Measurements from ENCODE around the gene ALDH3A1.
"Not testable (repeated sequence)": the region's sequence is repeated elsewhere in the genome, so short reads cannot be mapped to it uniquely, and the experiment has no call there.

The ALDH3A1 gene

DNA sequence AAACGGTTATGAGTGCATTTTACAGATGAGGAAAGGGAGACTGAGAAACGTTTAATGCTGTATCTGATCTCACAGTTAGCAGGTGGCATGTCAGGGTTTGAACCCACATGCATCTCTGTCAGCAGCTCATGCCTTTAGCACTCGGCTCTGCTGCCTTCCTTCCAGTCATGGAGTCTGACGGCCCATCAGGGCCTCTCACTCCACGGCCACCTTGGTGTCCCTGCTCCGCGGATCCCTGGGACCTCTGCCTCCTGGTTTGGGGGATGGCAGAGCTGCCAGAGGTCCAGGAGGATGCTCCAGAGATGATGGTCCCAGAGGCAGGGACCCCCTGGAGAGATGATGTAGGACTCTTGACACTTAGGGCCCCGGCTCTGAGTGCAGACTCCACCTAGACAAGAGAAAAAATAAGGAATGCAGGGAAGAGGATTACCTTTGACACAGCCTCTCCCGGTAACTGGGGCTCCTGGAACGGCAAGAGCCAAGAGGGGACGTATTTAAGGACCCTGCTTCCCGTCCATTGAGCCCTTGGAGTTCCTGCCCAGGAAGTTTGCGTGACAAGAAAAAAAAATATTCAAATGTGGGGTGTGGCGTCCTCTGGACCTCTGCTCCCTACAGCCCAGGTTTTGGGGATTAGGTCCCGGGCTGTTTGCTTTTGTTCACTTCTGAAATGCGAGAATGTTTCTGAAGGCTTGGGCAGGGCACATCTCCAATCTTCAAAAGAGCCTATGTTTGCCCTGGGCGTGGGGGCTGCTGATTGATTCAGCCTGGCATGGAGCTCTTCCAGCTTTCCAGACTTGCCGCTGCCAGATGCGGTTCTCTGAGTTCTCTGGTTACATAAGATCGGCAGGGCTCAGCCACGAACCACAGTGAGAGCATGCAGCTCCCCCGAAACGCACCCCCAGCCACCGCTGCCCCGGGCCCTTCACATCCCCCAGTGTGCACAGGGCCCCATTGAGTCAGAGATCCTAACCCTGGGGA lies at the start of gene ALDH3A1:
ALDH3A1 (minus strand) TSS at position 470 of the 978 bp plus-strand sequence. CDS start 3,169 bp downstream, outside the sequence.
- no peak for DNase-seq

- no peak for DNase-seq
Measured at GRCh38 chr17:19796457-19796856, 48.4 kb upstream of the ALDH3A1 start.

- DNase-seq, result no peak
Measured at GRCh38 chr17:19791918-19792550, 43.9 kb upstream of the ALDH3A1 start.

DNA sequence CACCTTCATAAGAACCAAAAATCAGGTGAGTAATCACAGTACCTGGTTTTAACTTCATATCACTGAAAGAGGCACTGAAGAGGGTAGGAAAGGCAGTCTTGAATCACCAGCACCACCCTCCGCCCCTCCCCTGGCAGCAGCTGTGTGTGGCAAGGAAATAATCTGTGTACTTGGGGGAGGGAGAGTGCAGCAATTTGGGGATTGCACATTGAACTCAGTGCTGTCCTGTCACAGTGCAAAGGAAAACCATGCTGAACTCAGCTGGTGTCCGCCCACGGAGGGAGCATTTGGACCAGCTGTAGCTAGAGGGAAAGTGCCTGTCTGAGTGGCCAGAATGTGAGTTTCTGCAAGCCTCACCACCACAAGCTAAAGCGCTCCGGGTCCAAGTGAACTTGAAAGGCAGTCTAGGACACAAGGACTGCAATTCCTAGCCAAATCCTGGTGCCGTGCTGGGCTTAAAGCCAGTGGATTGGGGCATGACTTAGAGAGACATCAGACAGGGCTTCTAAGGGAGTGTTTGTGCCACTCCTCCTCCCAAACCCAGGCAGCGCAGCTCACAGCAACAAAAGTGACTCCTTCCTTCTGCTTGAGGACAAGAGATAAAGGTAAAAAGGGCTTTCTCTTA lies 39.7 kb upstream of the ALDH3A1 start:
- peak in 7 of 14 donors; percentile 2 to 18 (median 11) for DNase-seq

- no peak for DNase-seq
Measured at GRCh38 chr17:19785854-19786253, 37.8 kb upstream of the ALDH3A1 start.

GRCh38 chr17:19781488-19782458 lies 33.7 kb upstream of the ALDH3A1 start:
- no peak for DNase-seq

DNA sequence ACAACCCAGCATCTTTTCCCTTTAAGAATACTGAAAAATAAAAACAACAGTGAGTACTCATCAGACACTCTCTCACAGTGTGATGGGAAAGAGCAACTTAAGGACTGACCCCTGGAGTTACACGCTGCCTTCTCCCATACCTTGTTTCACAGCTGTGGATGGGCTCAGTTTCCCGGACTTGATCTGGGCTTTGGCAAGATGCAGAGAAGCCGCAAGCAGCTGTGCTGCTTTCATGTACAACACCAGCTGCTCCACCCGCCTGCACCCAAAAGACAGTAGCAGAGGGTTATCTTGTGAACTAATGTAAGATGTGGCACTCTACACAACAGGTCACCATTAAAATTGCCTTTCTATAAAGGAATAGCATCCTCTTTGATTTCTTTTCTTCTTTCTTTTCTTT lies 32.7 kb upstream of the ALDH3A1 start:
- no peak for DNase-seq

DNA sequence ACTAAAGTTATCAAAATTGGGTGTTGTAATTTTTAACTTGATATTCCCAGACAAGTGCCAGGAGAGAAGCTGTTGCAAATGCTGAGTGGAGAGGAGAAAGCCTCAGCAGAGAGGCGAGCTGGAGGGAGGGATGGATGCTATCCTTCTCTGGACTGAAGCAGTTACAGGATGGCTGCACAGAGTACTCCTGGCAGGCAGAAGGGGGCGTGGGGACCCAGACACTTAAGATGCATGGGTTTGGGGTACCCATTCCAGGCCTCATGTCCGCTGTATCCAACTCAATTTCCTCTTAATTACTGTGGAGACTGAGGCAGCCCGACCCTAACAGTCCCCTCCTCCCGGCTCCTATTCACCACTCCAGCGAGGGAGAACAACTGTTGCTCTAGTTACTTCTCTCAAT lies 25.4 kb upstream of the ALDH3A1 start:
- no peak for DNase-seq

DNA sequence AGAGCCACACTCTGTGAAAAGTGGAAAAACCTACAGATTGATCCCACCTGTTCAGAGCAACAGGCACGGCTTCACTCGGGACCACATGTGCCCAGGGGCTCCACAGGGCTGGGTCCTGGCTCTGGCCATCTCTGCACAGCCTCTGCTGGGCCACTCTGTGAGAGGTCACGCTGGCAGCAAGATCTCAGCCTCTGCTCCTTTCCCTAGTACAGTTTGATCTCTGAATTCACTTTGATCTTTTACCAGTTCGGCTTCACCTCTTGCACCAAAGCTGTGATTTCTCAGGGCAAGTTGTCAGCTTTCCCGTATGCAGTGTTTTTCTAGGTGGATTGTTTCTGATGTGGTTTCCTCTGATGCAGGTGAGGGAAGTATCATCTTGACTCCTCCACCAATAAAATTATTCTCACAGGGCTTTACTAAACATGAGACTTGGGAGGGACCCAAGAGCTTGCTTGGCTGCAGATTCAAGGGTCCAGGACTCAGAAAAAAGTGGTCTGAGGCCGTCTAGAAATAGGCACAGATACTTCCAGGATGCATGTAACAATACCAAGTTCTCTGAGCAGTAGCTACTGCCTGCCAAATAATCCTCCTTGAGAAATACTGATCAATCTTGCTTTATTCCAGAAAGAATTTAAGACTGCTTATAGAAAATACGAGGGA lies 24.0 kb upstream of the ALDH3A1 start:
- DNase-seq, result no peak

DNA sequence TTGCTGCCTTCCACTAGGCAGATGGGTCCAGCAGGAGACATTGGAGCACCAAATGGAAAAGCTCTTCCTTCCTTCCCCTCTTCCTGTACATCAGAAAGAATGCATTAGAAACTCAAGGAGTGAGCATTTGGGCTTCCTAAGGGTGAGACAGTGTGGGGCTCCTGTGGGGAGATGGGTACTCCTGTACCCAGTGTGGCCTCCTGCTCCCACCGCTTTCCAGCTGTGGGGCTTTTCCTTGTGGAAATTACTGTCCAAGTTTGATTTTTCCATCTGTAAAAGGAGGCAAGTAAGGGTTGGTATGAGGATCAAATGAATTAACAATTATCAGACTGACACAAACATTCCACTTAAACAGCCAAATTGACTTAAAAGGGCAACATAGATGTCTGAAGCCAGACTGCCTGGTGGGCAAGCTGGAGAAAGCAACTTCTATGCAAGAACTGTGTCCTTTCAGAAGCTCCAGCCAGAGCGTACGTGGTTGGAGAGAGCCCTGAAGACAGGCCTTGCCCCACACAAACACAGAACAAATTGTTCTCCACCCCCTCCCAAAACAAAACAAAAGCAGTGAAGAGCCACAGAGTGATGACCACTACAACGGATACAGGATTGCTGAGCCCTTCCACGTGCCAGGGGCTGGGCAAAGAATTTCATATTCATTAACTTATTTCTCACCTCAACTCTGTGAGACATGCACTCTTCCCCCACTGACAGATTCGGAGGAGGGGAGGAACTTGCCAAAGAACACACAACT lies 23.1 kb upstream of the ALDH3A1 start:
- no peak for DNase-seq

DNA sequence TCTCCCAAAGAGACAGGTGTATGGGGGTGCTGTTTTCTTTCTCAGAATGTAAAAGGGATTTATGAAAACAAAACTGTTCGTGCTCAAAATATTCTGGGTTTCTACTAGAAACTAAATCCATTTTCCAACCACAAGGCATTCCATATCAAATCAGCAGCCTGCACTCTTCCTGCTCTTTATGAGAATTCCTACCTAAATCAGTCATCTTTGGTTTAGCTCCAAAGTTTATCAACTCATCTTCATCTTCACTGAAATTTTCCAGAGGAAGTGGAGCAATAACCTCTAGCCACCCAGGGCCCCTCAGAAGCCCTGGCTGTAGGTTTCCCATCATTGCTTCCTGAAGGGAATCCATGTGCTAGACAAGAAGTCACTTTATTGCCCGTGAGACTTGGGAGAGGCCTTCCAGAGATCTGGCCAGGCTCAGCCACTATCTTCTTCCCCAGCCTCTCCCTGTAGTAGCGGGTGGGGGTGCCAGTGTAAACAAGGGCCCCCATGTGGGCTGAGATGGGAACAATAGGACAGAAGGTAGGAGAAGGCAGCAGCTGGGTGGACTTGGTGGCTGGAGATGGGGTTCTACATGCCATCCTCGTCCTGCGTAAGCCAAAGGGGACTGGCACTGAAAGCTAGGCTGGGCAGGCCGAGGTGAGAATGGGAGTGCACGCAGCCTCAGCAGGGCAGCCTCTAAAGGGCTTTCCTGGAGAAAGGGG lies 22.0 kb upstream of the ALDH3A1 start:
- no peak for DNase-seq

DNA sequence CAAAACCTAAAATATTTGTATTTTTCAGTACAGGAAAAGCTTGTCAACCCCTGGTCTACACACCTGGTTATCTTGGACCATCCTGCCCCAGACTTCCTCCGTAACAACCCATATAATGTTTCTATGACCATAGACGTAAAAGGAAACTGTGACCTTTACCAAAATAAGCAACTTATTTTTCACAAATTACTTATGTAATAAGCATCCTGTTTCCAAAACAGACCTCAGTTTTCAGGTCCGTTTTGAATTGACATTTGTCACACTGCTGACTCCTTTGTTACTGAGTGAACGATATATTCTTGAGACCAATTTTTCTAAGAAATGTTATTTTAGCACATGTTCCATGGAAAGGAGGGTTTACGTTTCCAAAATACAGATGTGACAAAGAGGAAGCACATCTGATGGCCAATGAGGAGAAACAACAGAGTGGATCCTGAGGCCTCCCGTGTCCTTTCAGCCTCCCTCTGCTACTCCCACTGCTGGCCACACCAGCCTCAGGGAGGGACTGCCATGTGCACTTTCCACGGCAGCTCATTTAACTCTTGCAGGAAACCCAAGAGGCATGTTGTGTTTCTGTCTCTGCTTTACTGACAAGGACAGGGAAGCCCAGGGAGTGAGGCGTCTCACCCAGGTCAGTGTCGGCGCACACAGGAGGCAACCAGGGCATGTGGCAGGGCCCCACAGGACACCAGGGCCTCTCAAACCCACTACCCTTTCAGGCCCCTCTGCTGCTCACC lies 20.1 kb upstream of the ALDH3A1 start:
- no peak for DNase-seq

- DNase-seq, result peak in 12 of 14 donors; percentile 32 to 84 (median 56)
Measured at GRCh38 chr17:19766421-19767270, 18.5 kb upstream of the ALDH3A1 start.

- DNase-seq, result no peak
Measured at GRCh38 chr17:19766016-19766415, 17.9 kb upstream of the ALDH3A1 start.

DNA sequence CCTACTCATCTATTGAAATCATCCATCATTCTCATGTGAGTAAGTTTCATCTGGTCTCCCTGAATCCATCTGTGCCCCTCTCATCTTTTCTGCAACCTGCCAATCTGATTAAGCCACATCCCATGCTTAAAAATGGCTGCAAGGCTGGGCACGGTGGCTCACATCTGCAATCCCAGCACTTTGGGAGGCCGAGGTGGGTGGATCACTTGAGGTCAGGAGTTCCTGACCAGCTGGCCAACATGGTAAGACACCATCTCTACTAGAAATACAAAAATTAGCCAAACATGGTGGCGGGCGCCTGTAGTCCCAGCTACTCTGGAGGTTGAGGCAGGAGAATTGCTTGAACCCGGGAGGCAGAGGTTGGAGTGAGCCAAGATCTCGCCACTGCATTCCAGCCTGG lies 15.9 kb upstream of the ALDH3A1 start:
- DNase-seq, result not testable (repeated sequence)

- DNase-seq, result no peak
Measured at GRCh38 chr17:19763416-19763815, 15.3 kb upstream of the ALDH3A1 start.

DNA sequence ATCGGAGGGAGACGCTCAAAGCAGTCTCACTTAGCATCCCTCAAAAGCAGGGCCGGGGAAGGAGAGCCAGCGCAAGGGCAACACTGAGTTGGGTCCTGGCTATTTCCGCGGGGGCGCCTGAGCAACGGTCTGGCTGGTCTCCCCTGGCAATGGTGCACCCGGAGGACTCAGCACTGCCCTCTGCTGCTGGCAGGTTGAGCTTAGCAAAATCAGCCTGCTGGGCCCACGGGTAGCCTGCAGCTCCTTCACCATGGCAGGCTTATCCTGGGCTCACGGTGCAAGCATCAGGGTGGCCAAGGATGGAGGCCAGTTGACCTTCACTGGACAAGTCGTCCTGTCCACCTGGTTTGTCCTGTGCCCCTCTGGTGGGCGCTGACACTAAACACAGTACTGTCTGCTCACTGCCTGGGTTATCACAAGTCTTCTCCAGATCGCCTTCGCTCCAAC lies 14.4 kb upstream of the ALDH3A1 start:
- DNase-seq, result peak in 12 of 14 donors; percentile 8 to 75 (median 42)

DNA sequence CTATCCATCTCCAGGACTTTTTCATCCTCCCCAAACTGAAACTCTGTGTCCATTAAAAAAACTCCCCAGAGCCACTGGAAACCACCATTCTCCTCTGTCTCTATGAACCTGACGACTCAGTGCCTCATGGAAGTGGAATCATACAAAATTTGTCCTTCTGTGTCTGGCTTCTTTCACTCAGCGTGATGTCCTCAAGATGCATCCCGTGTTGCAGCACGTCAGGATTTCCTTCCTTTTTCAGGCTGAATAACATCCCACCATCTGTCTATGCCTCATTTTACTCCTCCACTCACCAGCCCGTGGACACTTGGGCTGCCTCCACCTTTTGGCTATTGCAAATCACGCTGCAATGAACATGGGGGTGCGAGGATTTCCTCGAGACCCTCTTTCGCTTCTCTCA lies 12.6 kb upstream of the ALDH3A1 start:
- DNase-seq, result no peak
